Panc1 (cell line): ENCODE data around the gene IL1R2.

ENCODE experiments used
- SIN3A ChIP-seq: IDR thresholded peaks from 2 replicates; pipeline ENCODE4 v1.6.1; 2012; ENCODE audit warnings: low read depth, mild to moderate bottlenecking, low read length, moderate library complexity, borderline replicate concordance; ENCODE audit not compliant: insufficient read depth
- TCF7L2 ChIP-seq: IDR thresholded peaks from 2 replicates; pipeline ENCODE4 v1.6.1; 2011; ENCODE audit warnings: mild to moderate bottlenecking, low read depth, low read length, inconsistent platforms
- TF ChIP-seq, protein P1 (sequence below): fragments of 450-650 bp; IDR thresholded peaks from 2 replicates; pipeline ENCODE4 v1.5.1; 2017; ENCODE audit warnings: mild to moderate bottlenecking

DNA sequence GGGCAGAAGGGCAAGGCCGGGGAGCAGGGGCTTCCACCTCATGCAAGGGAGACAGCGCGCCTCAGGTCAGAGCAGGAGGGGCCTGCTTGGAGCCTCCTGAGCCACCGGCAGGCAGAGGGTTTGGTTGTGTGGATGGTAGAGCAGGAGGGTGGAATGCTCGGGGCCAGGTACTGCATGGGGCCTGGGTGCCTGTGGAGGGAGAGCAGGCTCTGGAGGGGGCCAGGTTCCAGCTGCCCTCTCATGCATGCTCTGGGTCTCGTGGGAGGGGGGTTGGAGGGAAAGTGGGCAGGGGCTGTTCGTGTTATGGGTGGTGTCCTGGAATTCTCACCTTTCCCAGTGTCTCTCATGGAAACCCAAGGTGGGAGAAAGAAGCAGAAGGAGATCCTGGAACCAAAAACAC lies 3.2 kb upstream of the IL1R2 start:
- TF ChIP-seq, protein P1, sequence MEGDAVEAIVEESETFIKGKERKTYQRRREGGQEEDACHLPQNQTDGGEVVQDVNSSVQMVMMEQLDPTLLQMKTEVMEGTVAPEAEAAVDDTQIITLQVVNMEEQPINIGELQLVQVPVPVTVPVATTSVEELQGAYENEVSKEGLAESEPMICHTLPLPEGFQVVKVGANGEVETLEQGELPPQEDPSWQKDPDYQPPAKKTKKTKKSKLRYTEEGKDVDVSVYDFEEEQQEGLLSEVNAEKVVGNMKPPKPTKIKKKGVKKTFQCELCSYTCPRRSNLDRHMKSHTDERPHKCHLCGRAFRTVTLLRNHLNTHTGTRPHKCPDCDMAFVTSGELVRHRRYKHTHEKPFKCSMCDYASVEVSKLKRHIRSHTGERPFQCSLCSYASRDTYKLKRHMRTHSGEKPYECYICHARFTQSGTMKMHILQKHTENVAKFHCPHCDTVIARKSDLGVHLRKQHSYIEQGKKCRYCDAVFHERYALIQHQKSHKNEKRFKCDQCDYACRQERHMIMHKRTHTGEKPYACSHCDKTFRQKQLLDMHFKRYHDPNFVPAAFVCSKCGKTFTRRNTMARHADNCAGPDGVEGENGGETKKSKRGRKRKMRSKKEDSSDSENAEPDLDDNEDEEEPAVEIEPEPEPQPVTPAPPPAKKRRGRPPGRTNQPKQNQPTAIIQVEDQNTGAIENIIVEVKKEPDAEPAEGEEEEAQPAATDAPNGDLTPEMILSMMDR = no peak
- TF ChIP-seq TCF7L2 = no peak
- no peak for TF ChIP-seq SIN3A
